Activated CD4-positive, alpha-beta T cell treated with anti-CD3 and anti-CD28 coated beads for 4 hours (primary cell): ENCODE data around the gene CXCL9.

Source experiments
- DNase-seq, 2 donors: peaks; one replicate each; pipeline ENCODE4 v3.0.0-alpha.2; 2020

Gene CXCL9

GRCh38 chr4:75953509-75953908 is 53.8 kb downstream of the CXCL9 start:
- no peak for DNase-seq
